ENCODE results near the gene LPAR3. TPM values are rescaled to one million over a fixed set of nuclear protein-coding genes. Genes with fewer than 3 reads are reported as not detected.

LPAR3 gene
- total and polyA plus RNA-seq, 2 of the 13 experiments (the other 11 are each of a cell fraction or from before 2014, with no cell fraction given) = not detected

DNA sequence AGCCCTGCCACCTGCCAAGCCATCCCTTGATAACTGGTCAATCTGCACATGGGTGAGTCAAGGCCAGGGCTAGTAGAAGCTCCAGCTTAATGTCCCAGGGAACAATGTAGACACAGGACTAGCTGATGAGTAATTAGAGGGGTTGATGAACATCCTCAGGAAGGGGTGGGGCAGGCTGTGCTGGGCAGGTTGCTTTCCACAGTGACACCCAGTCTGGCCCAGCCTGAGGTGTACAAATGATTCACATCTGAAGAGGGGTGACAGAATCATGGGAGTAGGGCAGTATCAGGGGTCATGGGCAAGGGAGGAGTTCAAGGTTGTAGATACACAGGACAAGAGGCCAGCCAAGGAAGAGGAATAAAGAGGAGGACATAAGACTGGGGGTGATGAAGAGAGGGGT, 4.3 kb downstream of the LPAR3 start:
- in situ Hi-C loops (cut with HindIII; ENCODE audit: extremely low pct_ligation_motif_present, low pct_unique_long_range_greater_than_20kb) (no loop called here), intact Hi-C loops (cut with micrococcal nuclease; ENCODE audit: unreplicated experiment) (no loop called here)
- no peak overlapping the region for H3K4me2 ChIP-seq (ENCODE audit: low read depth, low read length)
- ChIA-PET CTCF (ENCODE audit: low intra/inter-chr PET ratio, low total read pairs) (no interaction called here), POLR2A (no interaction called here)
- peaks cover 0 to 12% of the 10 kb centered on the region in 2 experiments; a peak in 2 of 5 replicates for H3K27me3 ChIP-seq (ENCODE audit: control insufficient read depth in 1 of 2, insufficient read depth in 2 of 2, low read length in 2 of 2)
- H3K4me1 ChIP-seq (ENCODE audit: insufficient read depth, low read length) = no peaks in the 10 kb centered on the region
- H3K4me3 ChIP-seq (replicated peaks in 1 of 3; ENCODE audit: insufficient read depth in 1 of 3, low read depth in 2 of 3, low read length in 3 of 3) = no peak overlapping the region
- no peak overlapping the region for H3K27ac ChIP-seq (ENCODE audit: extremely low read length, insufficient read depth, low read length)
- H2AFZ ChIP-seq (ENCODE audit: low read length) = no peak overlapping the region
- no peak overlapping the region for H3K9ac ChIP-seq (ENCODE audit: insufficient read depth, low read depth, low read length)
- no peaks in the 10 kb centered on the region for H3K9me3 ChIP-seq (ENCODE audit: low read length)
- FAIRE-seq (no peak), DNase-seq (ENCODE audit: low spot score) (no peak), ATAC-seq (no peak)
- no peaks in the 10 kb centered on the region for H4K20me1 ChIP-seq (ENCODE audit: insufficient read depth, low read length)
- BruUV-seq (replicated peaks) = no TSS peak
- no peaks in the 10 kb centered on the region for H3K36me3 ChIP-seq (replicated peaks in 1 of 2; ENCODE audit: control insufficient read depth in 1 of 2, insufficient read depth in 2 of 2, low read length in 2 of 2)
- no peak for TF ChIP-seq NCOA1 (CRISPR knock-in tag; IDR thresholded peaks at IDR 0.05)
- TF ChIP-seq SIN3A (IDR thresholded peaks at IDR 0.05; ENCODE audit: borderline replicate concordance, low read depth, low read length) = no peak
- no peak for TF ChIP-seq ZNF44 (CRISPR knock-in tag; IDR thresholded peaks at IDR 0.05)
- TF ChIP-seq FOXJ3 (CRISPR knock-in tag; IDR thresholded peaks at IDR 0.05; ENCODE audit: borderline replicate concordance) = no peak
- TF ChIP-seq, protein P1, sequence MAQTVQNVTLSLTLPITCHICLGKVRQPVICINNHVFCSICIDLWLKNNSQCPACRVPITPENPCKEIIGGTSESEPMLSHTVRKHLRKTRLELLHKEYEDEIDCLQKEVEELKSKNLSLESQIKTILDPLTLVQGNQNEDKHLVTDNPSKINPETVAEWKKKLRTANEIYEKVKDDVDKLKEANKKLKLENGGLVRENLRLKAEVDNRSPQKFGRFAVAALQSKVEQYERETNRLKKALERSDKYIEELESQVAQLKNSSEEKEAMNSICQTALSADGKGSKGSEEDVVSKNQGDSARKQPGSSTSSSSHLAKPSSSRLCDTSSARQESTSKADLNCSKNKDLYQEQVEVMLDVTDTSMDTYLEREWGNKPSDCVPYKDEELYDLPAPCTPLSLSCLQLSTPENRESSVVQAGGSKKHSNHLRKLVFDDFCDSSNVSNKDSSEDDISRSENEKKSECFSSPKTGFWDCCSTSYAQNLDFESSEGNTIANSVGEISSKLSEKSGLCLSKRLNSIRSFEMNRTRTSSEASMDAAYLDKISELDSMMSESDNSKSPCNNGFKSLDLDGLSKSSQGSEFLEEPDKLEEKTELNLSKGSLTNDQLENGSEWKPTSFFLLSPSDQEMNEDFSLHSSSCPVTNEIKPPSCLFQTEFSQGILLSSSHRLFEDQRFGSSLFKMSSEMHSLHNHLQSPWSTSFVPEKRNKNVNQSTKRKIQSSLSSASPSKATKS (CRISPR knock-in tag; IDR thresholded peaks at IDR 0.05) = no peak
- TF ChIP-seq TSC22D2 (CRISPR knock-in tag; IDR thresholded peaks at IDR 0.05; ENCODE audit: borderline replicate concordance) = no peak
- TF ChIP-seq PRPF4 (IDR thresholded peaks at IDR 0.05; ENCODE audit: low read depth, low read length, poor library complexity, severe bottlenecking) = no peak
- no peak for TF ChIP-seq GTF2F1 (IDR thresholded peaks at IDR 0.05; ENCODE audit: low read length)
- H3K79me2 ChIP-seq (ENCODE audit: insufficient read depth, low read length) = no peaks in the 10 kb centered on the region

Data from HepG2 (cell line).